Measurements from ENCODE around the gene VEZT.

Gene VEZT

GRCh38 chr12:95207407-95207806 lies 10.2 kb upstream of the VEZT start:
- Histone ChIP-seq H3K4me1 (ENCODE audit: control insufficient read depth in 5 of 5, insufficient read depth in 5 of 5, low read length in 5 of 5) (peaks cover 3 to 35% (median 26%) of the 10 kb centered on the region in 5 donors), H3K27me3 (ENCODE audit: control insufficient read depth in 5 of 5, insufficient read depth in 4 of 5, low read length in 5 of 5) (no peaks in the 10 kb centered on the region), H3K27ac (ENCODE audit: low read depth, low read length) (no peak overlapping the region), H3K36me3 (ENCODE audit: control insufficient read depth in 5 of 5, insufficient read depth in 5 of 5, low read length in 5 of 5) (no peaks in the 10 kb centered on the region), H3K4me3 (ENCODE audit: low read depth in 1 of 5, low read length in 5 of 5) (no peak overlapping the region), H3K9me3 (ENCODE audit: control insufficient read depth in 5 of 5, low read length in 5 of 5) (no peaks in the 10 kb centered on the region), H3K9ac (ENCODE audit: low read length in 5 of 5) (no peak overlapping the region)

DNA sequence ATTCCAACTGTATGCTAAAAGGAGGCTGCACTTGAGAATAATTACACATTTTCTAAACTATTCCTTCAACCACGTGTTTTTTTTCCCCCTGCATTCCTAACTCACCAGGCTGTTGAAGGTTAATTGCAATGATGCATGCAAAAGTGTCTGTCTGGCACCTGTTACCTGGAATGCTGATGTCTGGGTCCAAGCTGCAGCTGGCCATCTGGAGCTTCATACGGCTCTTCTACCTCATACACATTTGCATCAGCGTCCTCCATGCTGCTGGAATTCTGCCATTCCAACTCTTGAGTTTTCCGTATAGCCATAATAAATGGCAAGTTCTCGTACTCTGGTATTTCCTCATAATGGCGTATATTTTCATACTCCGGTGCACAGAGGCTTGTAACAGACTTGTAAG lies 8.9 kb upstream of the VEZT start:
- Histone ChIP-seq H3K4me3 (ENCODE audit: low read depth in 1 of 5, low read length in 5 of 5) (no peak overlapping the region), H3K27me3 (ENCODE audit: control insufficient read depth in 5 of 5, insufficient read depth in 4 of 5, low read length in 5 of 5) (no peaks in the 10 kb centered on the region), H3K9me3 (ENCODE audit: control insufficient read depth in 5 of 5, low read length in 5 of 5) (no peaks in the 10 kb centered on the region), H3K9ac (ENCODE audit: low read length in 5 of 5) (no peak overlapping the region), H3K27ac (ENCODE audit: low read depth, low read length) (no peak overlapping the region), H3K4me1 (ENCODE audit: control insufficient read depth in 5 of 5, insufficient read depth in 5 of 5, low read length in 5 of 5) (peaks cover 3 to 23% (median 20%) of the 10 kb centered on the region in 5 donors), H3K36me3 (ENCODE audit: control insufficient read depth in 5 of 5, insufficient read depth in 5 of 5, low read length in 5 of 5) (no peaks in the 10 kb centered on the region)

DNA sequence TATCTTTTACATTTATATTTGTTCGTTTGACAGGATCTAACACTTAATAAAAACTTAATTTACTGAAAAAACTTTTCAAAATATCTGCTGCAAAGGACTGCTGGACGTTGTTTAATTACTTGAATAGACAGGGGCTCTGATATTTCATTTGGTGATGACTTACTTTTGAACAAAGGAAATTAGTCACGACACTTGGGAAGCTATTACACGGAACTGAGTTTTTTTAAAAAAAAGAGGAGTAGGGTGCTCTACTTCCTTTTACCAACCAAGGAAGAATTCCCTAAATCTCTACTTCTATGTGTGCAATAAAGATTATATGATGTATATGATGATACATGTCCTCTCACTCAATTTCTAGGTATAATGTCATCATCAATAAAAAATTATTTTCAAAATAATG lies 5.0 kb upstream of the VEZT start:
- Histone ChIP-seq H3K27ac (ENCODE audit: low read depth, low read length) (no peak overlapping the region), H3K4me3 (ENCODE audit: low read depth in 1 of 5, low read length in 5 of 5) (no peak overlapping the region), H3K9me3 (ENCODE audit: control insufficient read depth in 5 of 5, low read length in 5 of 5) (no peaks in the 10 kb centered on the region), H3K27me3 (ENCODE audit: control insufficient read depth in 5 of 5, insufficient read depth in 4 of 5, low read length in 5 of 5) (no peaks in the 10 kb centered on the region), H3K36me3 (ENCODE audit: control insufficient read depth in 5 of 5, insufficient read depth in 5 of 5, low read length in 5 of 5) (no peaks in the 10 kb centered on the region), H3K4me1 (ENCODE audit: control insufficient read depth in 5 of 5, insufficient read depth in 5 of 5, low read length in 5 of 5) (peaks cover 0 to 15% (median 12%) of the 10 kb centered on the region in 5 donors), H3K9ac (ENCODE audit: low read length in 5 of 5) (no peak overlapping the region)

DNA sequence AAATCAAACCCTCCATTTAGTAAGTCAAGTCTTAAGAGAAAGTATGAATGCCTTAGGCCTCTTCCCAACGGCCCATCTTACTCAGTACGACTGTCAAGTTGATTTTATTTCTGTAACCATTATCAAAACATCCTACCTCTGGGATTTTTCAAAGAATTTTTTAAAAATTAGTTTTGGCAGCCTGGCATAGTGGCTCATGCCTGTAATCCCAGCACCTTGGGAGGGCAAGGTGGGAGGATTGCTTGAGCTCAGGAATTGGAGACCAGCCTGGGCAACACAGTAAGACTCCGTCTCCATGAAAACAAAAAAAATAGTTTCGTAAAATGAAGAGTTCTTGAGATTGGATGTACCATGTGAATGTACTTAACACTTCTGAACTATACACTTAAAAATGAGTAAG lies 4.5 kb upstream of the VEZT start:
- Histone ChIP-seq H3K9ac (ENCODE audit: low read length in 5 of 5) (no peak overlapping the region), H3K27me3 (ENCODE audit: control insufficient read depth in 5 of 5, insufficient read depth in 4 of 5, low read length in 5 of 5) (no peaks in the 10 kb centered on the region), H3K4me1 (ENCODE audit: control insufficient read depth in 5 of 5, insufficient read depth in 5 of 5, low read length in 5 of 5) (peaks cover 0 to 16% (median 14%) of the 10 kb centered on the region in 5 donors), H3K4me3 (ENCODE audit: low read depth in 1 of 5, low read length in 5 of 5) (no peak overlapping the region), H3K36me3 (ENCODE audit: control insufficient read depth in 5 of 5, insufficient read depth in 5 of 5, low read length in 5 of 5) (no peaks in the 10 kb centered on the region), H3K27ac (ENCODE audit: low read depth, low read length) (no peak overlapping the region), H3K9me3 (ENCODE audit: control insufficient read depth in 5 of 5, low read length in 5 of 5) (no peaks in the 10 kb centered on the region)

DNA sequence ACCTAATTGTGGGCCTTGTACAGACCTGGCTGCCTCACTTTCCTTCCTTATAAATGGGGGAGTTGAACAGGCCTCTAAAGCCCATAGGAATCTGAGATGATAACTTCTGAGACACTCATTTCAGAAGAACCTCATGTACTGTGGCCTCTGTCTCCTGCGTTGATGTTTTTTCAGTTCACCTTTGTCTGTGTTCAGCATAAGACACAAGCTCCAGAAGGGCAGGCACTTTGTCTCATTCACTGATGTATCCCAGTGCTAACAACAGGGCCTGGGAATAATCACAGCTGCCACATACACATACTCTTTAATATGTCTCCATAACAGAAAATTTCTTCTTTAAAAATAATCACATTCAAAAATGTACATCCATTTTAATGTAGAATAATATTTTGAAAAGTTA lies 3.7 kb upstream of the VEZT start:
- no peaks in the 10 kb centered on the region for H3K9me3 ChIP-seq (ENCODE audit: control insufficient read depth in 5 of 5, low read length in 5 of 5)
- H3K4me3 ChIP-seq (ENCODE audit: low read depth in 1 of 5, low read length in 5 of 5), result no peak overlapping the region
- no peaks in the 10 kb centered on the region for H3K27me3 ChIP-seq (ENCODE audit: control insufficient read depth in 5 of 5, insufficient read depth in 4 of 5, low read length in 5 of 5)
- H3K36me3 ChIP-seq (ENCODE audit: control insufficient read depth in 5 of 5, insufficient read depth in 5 of 5, low read length in 5 of 5), result no peaks in the 10 kb centered on the region
- H3K9ac ChIP-seq (ENCODE audit: low read length in 5 of 5), result no peak overlapping the region
- peaks cover 0 to 23% (median 20%) of the 10 kb centered on the region in 5 donors for H3K4me1 ChIP-seq (ENCODE audit: control insufficient read depth in 5 of 5, insufficient read depth in 5 of 5, low read length in 5 of 5)
- no peak overlapping the region for H3K27ac ChIP-seq (ENCODE audit: low read depth, low read length)

GRCh38 chr12:95214466-95214865 lies 3.1 kb upstream of the VEZT start:
- H3K4me3 ChIP-seq (ENCODE audit: low read depth in 1 of 5, low read length in 5 of 5), result no peak overlapping the region
- no peaks in the 10 kb centered on the region for H3K27me3 ChIP-seq (ENCODE audit: control insufficient read depth in 5 of 5, insufficient read depth in 4 of 5, low read length in 5 of 5)
- no peaks in the 10 kb centered on the region for H3K9me3 ChIP-seq (ENCODE audit: control insufficient read depth in 5 of 5, low read length in 5 of 5)
- no peak overlapping the region for H3K27ac ChIP-seq (ENCODE audit: low read depth, low read length)
- peaks cover 0 to 26% (median 24%) of the 10 kb centered on the region in 5 donors for H3K4me1 ChIP-seq (ENCODE audit: control insufficient read depth in 5 of 5, insufficient read depth in 5 of 5, low read length in 5 of 5)
- H3K36me3 ChIP-seq (ENCODE audit: control insufficient read depth in 5 of 5, insufficient read depth in 5 of 5, low read length in 5 of 5), result no peaks in the 10 kb centered on the region
- H3K9ac ChIP-seq (ENCODE audit: low read length in 5 of 5), result no peak overlapping the region

- Histone ChIP-seq H3K9ac (ENCODE audit: low read length in 5 of 5) (peak overlapping the region in 3 of 5 donors; percentile 51 to 89 (median 78)), H3K36me3 (ENCODE audit: control insufficient read depth in 5 of 5, insufficient read depth in 5 of 5, low read length in 5 of 5) (no peaks in the 10 kb centered on the region), H3K27ac (ENCODE audit: low read depth, low read length) (no peak overlapping the region), H3K4me3 (ENCODE audit: low read depth in 1 of 5, low read length in 5 of 5) (peak overlapping the region in 4 of 5 donors; percentile 91 to 100 (median 96)), H3K9me3 (ENCODE audit: control insufficient read depth in 5 of 5, low read length in 5 of 5) (no peaks in the 10 kb centered on the region), H3K27me3 (ENCODE audit: control insufficient read depth in 5 of 5, insufficient read depth in 4 of 5, low read length in 5 of 5) (no peaks in the 10 kb centered on the region), H3K4me1 (ENCODE audit: control insufficient read depth in 5 of 5, insufficient read depth in 5 of 5, low read length in 5 of 5) (peaks cover 0 to 30% (median 24%) of the 10 kb centered on the region in 5 donors)
Observed at GRCh38 chr12:95215949-95216348, 1.7 kb upstream of the VEZT start.

DNA sequence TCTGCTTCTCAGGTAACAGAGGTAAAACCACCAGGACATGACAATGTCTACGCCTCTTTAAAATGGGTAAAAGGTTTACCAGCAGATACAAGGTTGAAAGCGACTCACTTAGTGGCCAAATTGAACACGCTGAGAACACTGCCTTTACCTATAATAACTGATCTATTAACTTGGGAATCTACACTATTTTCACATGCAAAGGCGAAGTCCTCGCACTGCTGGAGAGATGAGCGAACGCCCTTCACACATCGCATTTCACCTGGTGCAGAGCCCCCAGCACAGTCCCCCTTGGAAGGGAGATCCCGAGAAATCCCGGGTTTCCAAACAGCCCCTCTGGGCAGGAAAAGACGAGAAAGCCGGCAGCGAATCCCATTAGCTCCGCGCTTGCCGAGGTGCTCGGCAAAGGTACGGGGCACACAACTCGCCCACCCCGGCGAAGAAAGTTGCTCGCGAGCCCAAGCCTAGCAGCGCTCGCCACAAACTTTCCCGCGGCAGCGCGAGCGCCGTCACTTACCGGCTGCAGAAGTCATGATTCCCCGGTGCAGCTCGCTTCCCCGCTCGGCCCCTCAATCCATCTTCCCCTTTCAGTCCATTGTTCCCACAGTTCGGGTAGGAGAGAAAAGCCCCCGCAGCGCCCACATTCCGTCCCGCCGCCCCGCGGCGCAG lies 763 bp upstream of the VEZT start:
- H3K27ac ChIP-seq (ENCODE audit: low read depth, low read length), result peak overlapping the region; percentile 95
- no peaks in the 10 kb centered on the region for H3K36me3 ChIP-seq (ENCODE audit: control insufficient read depth in 5 of 5, insufficient read depth in 5 of 5, low read length in 5 of 5)
- peak overlapping the region; percentile 88 to 100 (median 94) for H3K4me3 ChIP-seq (ENCODE audit: low read depth in 1 of 5, low read length in 5 of 5)
- H3K27me3 ChIP-seq (ENCODE audit: control insufficient read depth in 5 of 5, insufficient read depth in 4 of 5, low read length in 5 of 5), result no peaks in the 10 kb centered on the region
- peak overlapping the region; percentile 65 to 92 (median 78) for H3K9ac ChIP-seq (ENCODE audit: low read length in 5 of 5)
- H3K9me3 ChIP-seq (ENCODE audit: control insufficient read depth in 5 of 5, low read length in 5 of 5), result no peaks in the 10 kb centered on the region
- H3K4me1 ChIP-seq (ENCODE audit: control insufficient read depth in 5 of 5, insufficient read depth in 5 of 5, low read length in 5 of 5), result peaks cover 0 to 30% (median 24%) of the 10 kb centered on the region in 5 donors

DNA sequence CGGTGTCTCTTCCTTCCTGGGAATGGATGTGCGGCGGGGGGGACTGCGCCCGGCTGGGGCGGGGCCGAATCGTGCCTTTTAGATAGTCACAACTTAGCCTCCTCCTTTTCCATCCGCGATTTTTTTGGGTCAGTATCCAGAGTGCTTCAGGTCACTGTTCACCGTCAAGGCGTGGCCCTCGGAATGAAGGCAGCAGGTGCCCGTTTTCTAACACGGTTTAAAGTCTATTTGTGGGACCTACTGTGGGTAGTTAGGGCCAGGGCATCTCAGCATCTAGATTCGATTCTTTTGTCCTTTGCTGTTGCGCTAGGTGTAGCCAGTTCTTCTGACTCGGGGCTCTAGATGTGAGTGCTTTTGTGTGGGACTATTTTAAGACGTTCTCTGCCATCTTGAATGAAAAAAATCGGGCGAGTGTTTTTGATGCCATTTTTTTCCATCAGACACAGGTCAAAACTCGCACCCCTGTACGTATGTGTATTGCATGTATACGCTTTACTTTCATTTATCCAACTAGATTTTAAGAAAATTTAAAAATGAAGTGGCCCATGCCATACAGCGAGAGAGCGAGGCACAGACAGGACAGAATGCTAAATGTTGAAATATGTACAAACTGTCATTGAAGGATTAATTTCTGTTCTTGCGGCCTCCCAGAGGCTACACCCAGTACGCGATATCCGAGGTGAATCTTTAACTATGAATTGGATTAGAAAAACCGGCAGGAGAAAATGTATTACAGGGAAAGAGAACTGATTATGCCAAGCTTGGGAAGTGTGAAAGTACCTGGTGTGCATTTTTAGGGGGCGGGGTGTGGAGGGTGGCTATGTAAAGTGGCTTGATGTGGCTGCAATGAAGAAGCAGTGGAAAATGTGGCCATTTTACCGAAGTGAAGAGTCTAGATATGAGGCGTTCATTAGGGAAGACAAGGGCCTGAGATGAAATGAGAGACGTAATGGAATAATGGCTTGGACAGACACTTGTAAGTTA lies 835 bp downstream of the VEZT start:
- Histone ChIP-seq H3K36me3 (ENCODE audit: control insufficient read depth in 5 of 5, insufficient read depth in 5 of 5, low read length in 5 of 5) (no peaks in the 10 kb centered on the region), H3K4me1 (ENCODE audit: control insufficient read depth in 5 of 5, insufficient read depth in 5 of 5, low read length in 5 of 5) (peaks cover 0 to 33% (median 24%) of the 10 kb centered on the region in 5 donors), H3K9ac (ENCODE audit: low read length in 5 of 5) (peak overlapping the region; percentile 81 to 97 (median 91)), H3K4me3 (ENCODE audit: low read depth in 1 of 5, low read length in 5 of 5) (peak overlapping the region; percentile 91 to 100 (median 97)), H3K9me3 (ENCODE audit: control insufficient read depth in 5 of 5, low read length in 5 of 5) (no peaks in the 10 kb centered on the region), H3K27ac (ENCODE audit: low read depth, low read length) (peak overlapping the region; percentile 95), H3K27me3 (ENCODE audit: control insufficient read depth in 5 of 5, insufficient read depth in 4 of 5, low read length in 5 of 5) (no peaks in the 10 kb centered on the region)

GRCh38 chr12:95220190-95220589 lies 2.6 kb downstream of the VEZT start:
- Histone ChIP-seq H3K4me3 (ENCODE audit: low read depth in 1 of 5, low read length in 5 of 5) (no peak overlapping the region), H3K9me3 (ENCODE audit: control insufficient read depth in 5 of 5, low read length in 5 of 5) (no peaks in the 10 kb centered on the region), H3K36me3 (ENCODE audit: control insufficient read depth in 5 of 5, insufficient read depth in 5 of 5, low read length in 5 of 5) (peaks cover 0 to 10% (median 8%) of the 10 kb centered on the region in 5 donors), H3K4me1 (ENCODE audit: control insufficient read depth in 5 of 5, insufficient read depth in 5 of 5, low read length in 5 of 5) (peaks cover 0 to 33% (median 24%) of the 10 kb centered on the region in 5 donors), H3K9ac (ENCODE audit: low read length in 5 of 5) (no peak overlapping the region), H3K27ac (ENCODE audit: low read depth, low read length) (no peak overlapping the region), H3K27me3 (ENCODE audit: control insufficient read depth in 5 of 5, insufficient read depth in 4 of 5, low read length in 5 of 5) (no peaks in the 10 kb centered on the region)

All from subcutaneous abdominal adipose tissue (tissue), 5 donors.